GM21576 (cell line): Measurements from ENCODE around the gene VCAN.

Experiments used
- ATAC-seq: cut with Tn5 transposase; IDR thresholded peaks from one replicate; pipeline ENCODE4 v1.9.1; 2021; ENCODE audit warnings: mild to moderate bottlenecking, moderate library complexity; ENCODE audit not compliant: unreplicated experiment

VCAN gene

GRCh38 chr5:83467371-83468035, 4.0 kb upstream of the VCAN start:
- ATAC-seq, result no peak

GRCh38 chr5:83469075-83469474, 2.5 kb upstream of the VCAN start:
- ATAC-seq, result no peak

GRCh38 chr5:83470526-83471404, 779 bp upstream of the VCAN start:
- ATAC-seq, result no peak

GRCh38 chr5:83472213-83472507, 616 bp downstream of the VCAN start:
- ATAC-seq, result no peak

- peak; percentile 26 for ATAC-seq
Measured at GRCh38 chr5:83472508-83473345, 1.2 kb downstream of the VCAN start.

- ATAC-seq, result peak; percentile 66
Measured at GRCh38 chr5:83473346-83474160, 2.0 kb downstream of the VCAN start.

- peak; percentile 54 for ATAC-seq
Measured at GRCh38 chr5:83474161-83474796, 2.7 kb downstream of the VCAN start.

- ATAC-seq, result no peak
Measured at GRCh38 chr5:83474991-83475390, 3.4 kb downstream of the VCAN start.

- ATAC-seq, result no peak
Measured at GRCh38 chr5:83475391-83475863, 3.9 kb downstream of the VCAN start.

GRCh38 chr5:83475935-83476814, 4.6 kb downstream of the VCAN start:
- ATAC-seq, result no peak

- no peak for ATAC-seq
Measured at GRCh38 chr5:83482961-83483360, 11.4 kb downstream of the VCAN start.

GRCh38 chr5:83484294-83484693, 12.8 kb downstream of the VCAN start:
- ATAC-seq, result no peak

GRCh38 chr5:83485842-83486241, 14.3 kb downstream of the VCAN start:
- no peak for ATAC-seq

- ATAC-seq, result no peak
Measured at GRCh38 chr5:83487155-83487554, 15.6 kb downstream of the VCAN start.

- ATAC-seq, result no peak
Measured at GRCh38 chr5:83488271-83488670, 16.7 kb downstream of the VCAN start.

- no peak for ATAC-seq
Measured at GRCh38 chr5:83488821-83489220, 17.3 kb downstream of the VCAN start.

- no peak for ATAC-seq
Measured at GRCh38 chr5:83490203-83490602, 18.7 kb downstream of the VCAN start.

- ATAC-seq, result no peak
Measured at GRCh38 chr5:83492331-83492730, 20.8 kb downstream of the VCAN start.

- no peak for ATAC-seq
Measured at GRCh38 chr5:83493644-83494043, 22.1 kb downstream of the VCAN start.
